HG03060 (cell line): ENCODE results near the gene RFX2.
A peak's percentile ranks its signal among the peaks of the same experiment; 100 is the strongest.
"Not testable (repeated sequence)": the region's sequence is repeated elsewhere in the genome, so short reads cannot be mapped to it uniquely, and the experiment has no call there.

Experiments
- ATAC-seq: cut with Tn5 transposase; IDR thresholded peaks from one replicate; pipeline ENCODE4 v1.9.1; 2021; ENCODE audit warnings: low read depth, moderate number of reproducible peaks; ENCODE audit not compliant: unreplicated experiment

RFX2 gene

DNA sequence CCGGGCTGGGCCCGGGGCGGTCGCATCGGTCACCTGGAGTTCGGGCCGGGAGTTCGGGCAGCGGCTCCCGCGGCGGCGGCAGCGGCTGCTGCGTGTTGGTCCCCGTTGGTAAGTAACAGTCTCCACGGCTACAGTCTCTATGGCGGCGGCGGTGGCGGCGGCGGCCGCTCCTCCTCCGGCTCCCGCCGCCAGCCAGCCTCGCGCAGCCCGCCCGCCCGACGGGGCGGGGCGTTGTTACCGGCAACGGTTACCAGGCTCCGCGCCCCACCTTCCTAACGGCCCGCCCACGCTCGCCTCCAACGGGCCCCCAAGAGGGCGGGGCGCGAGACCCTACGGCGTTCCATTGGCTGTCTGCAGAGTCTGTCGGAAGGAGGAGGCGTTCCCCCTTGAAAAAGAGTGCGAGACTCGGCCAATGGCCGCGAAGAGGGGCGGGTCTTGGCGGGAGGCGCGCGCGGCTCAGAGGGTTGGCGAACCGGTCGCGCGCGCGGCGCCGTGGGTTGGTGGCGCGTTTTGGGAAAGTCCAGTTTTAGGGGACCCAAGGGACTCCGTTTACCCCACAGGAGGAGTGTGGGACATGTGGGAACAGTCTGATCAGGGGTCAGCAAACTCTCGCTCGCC, at the start of gene RFX2:
RFX2 (minus strand) TSS at position 141 of the 618 bp plus-strand sequence. CDS start 63,004 bp downstream, outside the sequence.
- peak; percentile 77 for ATAC-seq

DNA sequence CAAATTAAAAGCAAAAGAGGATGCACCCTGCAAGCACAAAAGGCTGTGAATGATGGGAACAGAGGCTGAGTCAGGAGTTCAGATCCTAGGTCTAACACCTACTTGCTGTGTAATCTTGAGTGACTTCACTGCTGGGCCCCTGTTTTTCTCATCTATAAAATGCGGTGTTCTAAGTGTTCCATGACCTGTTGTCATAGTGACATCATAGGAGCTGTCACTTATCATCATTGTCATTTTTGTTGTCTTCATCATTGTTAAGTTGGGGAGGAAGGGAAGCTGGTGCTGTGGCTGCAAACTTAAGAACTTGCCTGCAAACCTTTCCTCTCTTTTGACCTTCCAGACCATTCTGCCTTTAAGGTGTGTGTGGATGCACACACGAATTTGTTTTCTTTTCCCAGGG, 45.7 kb upstream of the RFX2 start:
- no peak for ATAC-seq

- ATAC-seq, result no peak
Measured at GRCh38 chr19:6150289-6150688, 40.0 kb upstream of the RFX2 start.

DNA sequence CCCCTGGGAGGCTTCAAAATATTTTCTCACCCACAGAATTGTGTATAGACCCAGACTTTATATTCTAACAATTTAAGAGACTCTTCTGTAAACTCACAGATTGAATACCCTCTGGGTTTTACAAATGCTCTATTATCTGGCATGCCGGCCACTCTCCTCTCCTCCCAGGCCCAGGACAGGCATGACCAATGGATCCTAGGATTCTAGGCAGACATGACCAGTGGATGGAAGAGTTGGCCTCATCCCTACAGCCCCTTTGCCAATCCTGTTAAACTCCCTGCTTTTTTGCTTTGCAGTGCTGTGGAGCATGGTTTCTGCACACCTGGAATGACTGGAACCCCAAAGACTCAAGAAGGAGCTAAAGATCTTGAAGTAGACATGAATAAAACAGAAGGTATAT, 30.9 kb upstream of the RFX2 start:
- ATAC-seq, result no peak

- ATAC-seq, result no peak
Measured at GRCh38 chr19:6138511-6138910, 28.2 kb upstream of the RFX2 start.

GRCh38 chr19:6138066-6138465, 27.8 kb upstream of the RFX2 start:
- no peak for ATAC-seq

- no peak for ATAC-seq
Measured at GRCh38 chr19:6133231-6133630, 22.9 kb upstream of the RFX2 start.

DNA sequence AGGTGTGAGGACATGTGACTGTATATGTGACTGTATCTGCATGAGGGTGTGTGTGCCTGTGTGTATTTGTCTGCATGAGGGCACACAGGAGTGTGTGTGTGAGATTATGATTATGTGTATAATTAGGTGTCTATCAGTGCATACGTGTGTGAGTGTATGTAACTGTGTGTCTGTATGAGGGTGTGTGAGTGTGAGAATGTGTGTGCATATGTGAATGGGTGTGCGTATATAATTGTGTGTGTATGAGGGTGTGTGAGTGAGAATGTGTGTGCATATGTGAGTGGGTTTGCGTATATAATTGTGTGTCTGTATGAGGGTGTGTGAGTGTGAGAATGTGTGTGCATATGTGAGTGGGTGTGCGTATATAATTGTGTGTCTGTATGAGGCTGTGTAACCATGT, 22.2 kb upstream of the RFX2 start:
- no peak for ATAC-seq

DNA sequence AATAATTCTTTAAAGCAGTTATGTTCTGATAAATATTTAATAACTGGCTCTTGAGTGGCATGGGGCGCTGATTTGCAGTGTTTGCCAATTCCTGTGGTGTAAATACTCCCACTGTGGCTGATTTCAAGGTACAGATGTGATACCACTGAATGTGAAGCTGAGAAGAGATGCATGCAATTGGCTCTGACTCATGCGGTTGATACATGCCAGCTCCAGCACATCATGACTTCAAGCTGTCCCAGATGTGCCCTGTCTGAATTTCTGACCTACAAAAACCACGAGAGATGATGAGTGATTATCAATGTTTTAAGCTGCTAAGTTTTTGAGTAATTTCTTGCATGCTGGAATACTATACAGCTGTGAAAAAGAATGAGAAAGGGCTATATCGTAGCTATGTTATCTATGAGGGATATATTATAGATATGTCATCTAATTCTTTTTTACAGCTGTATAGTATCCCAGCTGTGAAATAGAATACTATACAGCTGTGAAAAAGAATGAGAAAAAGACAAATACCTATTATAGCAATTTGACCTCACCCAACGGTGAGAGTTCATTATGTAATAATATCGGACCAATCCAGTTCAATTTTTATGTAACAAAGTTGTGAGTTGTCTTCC, 17.5 kb upstream of the RFX2 start:
- no peak for ATAC-seq

DNA sequence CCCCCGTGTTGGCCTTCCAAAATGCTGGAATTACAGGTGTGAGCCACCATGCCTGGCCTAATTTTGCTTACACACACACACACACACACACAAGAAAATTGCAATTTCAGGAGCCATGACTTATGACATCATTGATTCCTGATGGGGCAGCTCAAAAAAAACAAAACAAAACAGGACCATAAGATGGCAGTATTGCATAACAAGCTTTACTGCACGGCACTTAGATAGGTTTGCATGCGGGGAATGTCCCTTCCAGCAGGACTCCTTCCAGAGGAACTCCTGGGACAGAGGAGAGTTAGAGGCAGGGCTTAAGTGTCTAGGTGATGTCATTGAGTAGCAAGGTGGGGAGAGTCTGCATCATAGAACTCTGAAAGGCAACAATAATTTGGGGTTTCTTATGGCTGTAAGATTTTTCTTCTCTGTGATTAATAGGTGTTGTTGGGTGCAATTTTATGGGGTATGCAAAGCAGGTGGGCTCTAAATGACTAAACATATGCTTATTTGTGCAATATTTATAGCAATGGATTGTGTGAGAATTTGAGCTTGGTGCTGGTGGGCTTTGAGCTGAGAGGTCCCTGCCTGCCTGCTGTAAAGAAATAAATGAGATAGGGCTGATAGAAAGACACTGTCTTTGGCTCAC, 16.2 kb upstream of the RFX2 start:
- ATAC-seq, result no peak

GRCh38 chr19:6125571-6125989, 15.3 kb upstream of the RFX2 start:
- ATAC-seq, result no peak

DNA sequence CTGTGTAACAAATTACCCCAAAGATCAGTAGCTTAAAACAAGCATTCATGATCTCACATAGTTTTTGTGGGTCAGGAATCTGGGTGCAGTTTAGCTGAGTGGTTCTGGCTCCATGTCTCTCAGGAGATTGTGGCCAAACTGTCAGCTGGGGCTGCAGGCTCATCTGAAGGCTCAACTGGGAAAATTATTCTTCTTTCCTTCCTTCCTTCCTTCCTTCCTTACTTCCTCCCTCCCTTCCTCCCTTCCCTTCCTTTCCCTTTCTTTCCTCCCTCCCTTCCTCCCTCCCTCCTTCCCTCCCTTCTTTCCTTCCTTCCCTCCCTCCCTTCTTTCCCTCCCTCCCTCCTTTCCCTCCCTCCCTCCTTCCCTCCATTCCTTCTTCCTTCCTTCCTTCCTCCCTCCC, 8.7 kb upstream of the RFX2 start:
- no peak for ATAC-seq

- no peak for ATAC-seq
Measured at GRCh38 chr19:6118043-6118442, 7.7 kb upstream of the RFX2 start.

GRCh38 chr19:6117534-6117933, 7.2 kb upstream of the RFX2 start:
- no peak for ATAC-seq

DNA sequence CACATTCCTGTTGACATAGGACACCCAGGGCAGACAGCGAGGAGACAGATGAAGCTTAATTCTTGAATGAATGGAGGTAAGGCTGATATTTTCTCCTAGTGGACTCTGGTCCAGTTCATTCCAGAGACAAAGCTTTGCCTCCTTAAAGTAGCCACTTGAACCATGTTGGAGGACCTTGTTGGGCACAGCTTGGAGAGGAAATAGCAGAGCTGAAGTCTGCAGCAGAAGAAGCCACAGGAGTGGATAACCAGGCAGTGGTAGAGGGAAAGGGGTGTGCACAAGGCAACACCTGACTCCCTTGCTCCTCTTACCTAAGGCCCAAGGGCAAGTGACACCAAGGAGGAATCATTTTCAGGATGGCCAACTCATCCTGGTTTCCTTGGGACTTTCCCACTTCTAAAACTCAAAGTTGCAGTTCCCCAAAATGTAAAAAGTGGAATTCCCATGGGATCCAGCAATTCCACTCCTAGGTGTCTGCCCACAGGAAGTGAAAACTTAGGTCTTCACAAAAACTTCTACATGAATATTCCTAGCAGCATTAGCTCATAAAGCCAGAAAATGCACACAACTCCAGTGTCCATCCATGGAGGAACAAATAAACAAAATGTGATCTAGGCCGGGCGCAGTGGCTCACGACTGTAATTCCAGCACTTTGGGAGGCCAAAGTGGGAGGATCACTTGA, 6.6 kb upstream of the RFX2 start:
- no peak for ATAC-seq

DNA sequence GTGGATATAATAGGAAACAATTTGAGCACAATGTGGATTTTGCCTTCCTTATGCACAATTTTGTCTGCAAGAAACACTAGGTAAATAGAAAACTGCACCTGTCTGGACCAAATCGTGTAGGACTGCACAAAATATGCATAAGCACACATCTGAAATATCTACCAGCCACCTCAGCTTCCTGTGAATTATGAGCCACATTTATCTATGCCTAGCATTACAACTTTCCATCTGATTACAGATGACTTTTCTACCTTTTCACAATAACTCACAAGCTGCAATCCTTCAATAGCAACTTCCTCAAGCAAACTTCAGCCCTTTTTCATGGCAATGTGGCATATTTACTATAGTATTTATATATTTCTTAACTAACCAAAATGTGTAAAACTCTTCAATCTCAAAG, 5.7 kb upstream of the RFX2 start:
- ATAC-seq, result no peak

- ATAC-seq, result no peak
Measured at GRCh38 chr19:6113616-6114188, 3.4 kb upstream of the RFX2 start.

DNA sequence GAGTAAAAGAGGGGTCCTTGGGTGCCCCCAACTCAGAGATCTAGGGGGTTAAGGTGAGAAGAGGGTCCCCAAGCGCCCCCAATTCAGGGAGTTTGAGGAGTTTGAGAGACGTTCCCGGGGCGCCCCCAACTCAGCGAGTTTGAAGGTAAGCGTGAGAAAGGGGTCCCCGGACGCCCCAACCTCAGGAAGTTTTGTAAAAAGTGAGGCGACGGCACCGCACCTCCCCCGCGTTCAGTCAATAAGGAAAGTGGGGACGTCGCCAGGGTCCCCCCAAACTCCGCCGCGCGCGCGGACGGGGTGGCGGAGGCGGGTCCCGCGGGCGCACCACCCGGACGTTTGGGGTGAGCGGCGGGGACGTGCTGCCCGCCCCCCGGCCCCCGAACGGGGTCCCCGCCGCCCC, 353 bp downstream of the RFX2 start:
- ATAC-seq, result no peak

GRCh38 chr19:6108721-6109633, 1.3 kb downstream of the RFX2 start:
- no peak for ATAC-seq

DNA sequence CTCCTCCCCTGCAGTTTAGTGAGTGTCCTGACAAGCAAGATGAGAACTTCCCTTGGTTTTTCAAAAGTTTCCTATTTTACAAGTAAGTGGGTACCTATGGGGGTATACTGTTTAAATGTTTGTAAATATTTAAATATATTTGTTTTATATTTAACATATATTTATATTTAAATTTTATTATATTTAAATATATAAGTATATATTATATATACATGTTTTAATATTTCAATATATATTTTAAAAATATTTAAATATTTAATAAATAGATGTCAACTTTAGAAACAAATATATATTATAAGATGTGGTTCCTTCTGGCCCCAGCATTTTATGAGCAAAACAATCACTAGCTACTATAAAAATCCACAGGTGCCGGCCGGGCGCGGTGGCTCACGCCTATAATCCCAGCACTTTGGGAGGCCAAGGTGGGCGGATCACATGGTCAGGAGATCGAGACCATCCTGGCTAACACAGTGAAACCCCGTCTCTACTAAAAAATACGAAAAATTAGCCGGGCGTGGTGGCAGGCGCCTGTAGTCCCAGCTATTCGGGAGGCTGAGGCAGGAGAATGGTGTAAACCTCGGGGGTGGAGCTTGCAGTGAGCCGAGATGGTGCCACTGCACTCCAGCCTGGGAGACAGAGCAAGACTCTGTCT, 3.5 kb downstream of the RFX2 start:
- ATAC-seq, result not testable (repeated sequence)
